HepG2 (cell line): ENCODE data around the gene SPTBN4. TPM values are rescaled to one million over a fixed set of nuclear protein-coding genes. Genes with fewer than 3 reads are reported as not detected.

ENCODE experiments used
- AHDC1 ChIP-seq: sonication (generic); formaldehyde crosslinking; IDR thresholded peaks from 2 replicates; pipeline ENCODE4 v1.5.1; 2020; ENCODE audit warnings: mild to moderate bottlenecking, missing genetic modification reagents, borderline replicate concordance
- BCLAF1 ChIP-seq: fragments of 450-650 bp; IDR thresholded peaks from 2 replicates; pipeline ENCODE4 v1.6.1; 2017; ENCODE audit warnings: mild to moderate bottlenecking
- BRD4 ChIP-seq: sonication (generic); formaldehyde crosslinking; IDR thresholded peaks from 2 replicates; pipeline ENCODE4 v1.4.0; 2020; ENCODE audit warnings: missing genetic modification reagents
- ETV6 ChIP-seq: sonication (generic); formaldehyde crosslinking; conservative IDR thresholded peaks from 2 replicates; pipeline ENCODE4 v1.4.0; 2020; ENCODE audit warnings: missing genetic modification reagents
- FOXA1 ChIP-seq, 2 experiments: fragments of 450-650 bp in 1 of 2; sonication (generic) in 1 of 2; formaldehyde crosslinking in 1 of 2; IDR thresholded peaks; 2 replicates each; pipeline versions ENCODE4 v1.4.0 to v1.6.1; 2016 to 2020; ENCODE audit warnings: missing genetic modification reagents in 1 of 2
- FOXC1 ChIP-seq: sonication (generic); formaldehyde crosslinking; IDR thresholded peaks from 2 replicates; pipeline ENCODE4 v1.8.0; 2022; ENCODE audit warnings: mild to moderate bottlenecking, missing genetic modification reagents, borderline replicate concordance
- GLMP ChIP-seq: sonication (generic); formaldehyde crosslinking; IDR thresholded peaks from 2 replicates; pipeline ENCODE4 v1.9.0; 2021; ENCODE audit warnings: missing genetic modification reagents, mild to moderate bottlenecking, borderline replicate concordance
- GTF2F1 ChIP-seq: fragments of 150-350 bp; IDR thresholded peaks from 2 replicates; pipeline ENCODE4 v1.6.1; 2014; ENCODE audit warnings: low read length
- NKX3-1 ChIP-seq: sonication (generic); formaldehyde crosslinking; IDR thresholded peaks from 2 replicates; pipeline ENCODE4 v1.5.0; 2020; ENCODE audit warnings: missing genetic modification reagents
- ONECUT2 ChIP-seq: sonication (generic); formaldehyde crosslinking; IDR thresholded peaks from 2 replicates; pipeline ENCODE4 v1.4.0; 2020; ENCODE audit warnings: missing genetic modification reagents
- PITX1 ChIP-seq: sonication (generic); formaldehyde crosslinking; IDR thresholded peaks from 2 replicates; pipeline ENCODE4 v1.5.1; 2020; ENCODE audit warnings: mild to moderate bottlenecking, missing genetic modification reagents
- POGK ChIP-seq: sonication (generic); formaldehyde crosslinking; conservative IDR thresholded peaks from 2 replicates; pipeline ENCODE4 v1.8.0; 2022; ENCODE audit warnings: mild to moderate bottlenecking, moderate library complexity, missing genetic modification reagents
- TEAD3 ChIP-seq: optimal IDR thresholded peaks from 2 replicates; pipeline ENCODE3; 2016; ENCODE audit warnings: borderline replicate concordance
- ZBTB42 ChIP-seq: sonication (generic); formaldehyde crosslinking; IDR thresholded peaks from 2 replicates; pipeline ENCODE4 v1.5.0; 2020; ENCODE audit warnings: mild to moderate bottlenecking, missing genetic modification reagents
- ZNF282 ChIP-seq: fragments of 450-650 bp; IDR thresholded peaks from 2 replicates; pipeline ENCODE4 v1.6.1; 2018; ENCODE audit not compliant: partially characterized antibody
- ZNF598 ChIP-seq: sonication (generic); formaldehyde crosslinking; IDR thresholded peaks from 2 replicates; pipeline ENCODE4 v1.5.1; 2020; ENCODE audit warnings: mild to moderate bottlenecking, missing genetic modification reagents, borderline replicate concordance
- ZNF629 ChIP-seq: sonication (generic); formaldehyde crosslinking; conservative IDR thresholded peaks from 2 replicates; pipeline ENCODE4 v1.5.0; 2020; ENCODE audit warnings: missing genetic modification reagents
- polyA plus RNA-seq, 8 experiments: library from polyadenylated mRNA; depleted of rRNA in 3 of 8; stranded (reverse) in 7 of 8; unstranded in 1 of 8; fragments of >200 nt; fragmentation: Illumina TruSeq in 4 of 8; extraction: Trizol in 4 of 8; gene quantifications; 2 replicates each; pipeline versions ENCODE4 v1.2.1 to v1.2.3, GENCODE V29; 2011 to 2016; ENCODE audit warnings: low read depth in 4 of 8, missing spikeins in 1 of 8, mixed read lengths in 1 of 8; ENCODE audit not compliant: insufficient read depth in 1 of 8
- total RNA-seq, 5 experiments: library from RNA; depleted of rRNA; stranded (reverse); fragments of >200 nt; fragmentation: Illumina TruSeq; extraction: Trizol; gene quantifications; 2 replicates each; pipeline ENCODE4 v1.2.3, GENCODE V29; 2016; ENCODE audit warnings: low read depth in 1 of 5

Gene SPTBN4
- total and polyA plus RNA-seq, 2 of the 13 experiments (the other 11 are each of a cell fraction or from before 2014, with no cell fraction given) = 0.11 TPM

GRCh38 chr19:40603389-40604170, 136.8 kb downstream of the SPTBN4 start (continued):
- TF ChIP-seq AHDC1 (CRISPR knock-in tag) (peak; percentile 59; the same call in 1 of the 2 replicates), ZNF282 (no peak), GTF2F1 (no peak), BRD4 (0 out of 2 replicates have a peak, but pooled peaks have one; percentile 30), ZNF598 (CRISPR knock-in tag) (0 out of 2 replicates have a peak, but pooled peaks have one; percentile 53), FOXA1 (IDR thresholded peaks at IDR 0.05) (peak; percentile 39; the same call in 1 of the 2 replicates), FOXA1 (CRISPR knock-in tag; IDR thresholded peaks at IDR 0.05) (peak; percentile 99), NKX3-1 (CRISPR knock-in tag) (peak; percentile 19; the same call in 1 of the 2 replicates), BCLAF1 (no peak), TEAD3 (CRISPR knock-in tag) (peak; percentile 97), GLMP (CRISPR knock-in tag) (no peak), POGK (CRISPR knock-in tag) (peak; percentile 97), ONECUT2 (no peak), PITX1 (CRISPR knock-in tag) (peak; percentile 86), ETV6 (CRISPR knock-in tag) (0 out of 2 replicates have a peak, but pooled peaks have one; percentile 60), ZBTB42 (peak; percentile 100), FOXC1 (CRISPR knock-in tag) (peak; percentile 91; the same call in 1 of the 2 replicates), ZNF629 (no peak; the same call in 1 of the 2 replicates)
